Measurements from ENCODE around the gene SHOX. TPM values are rescaled to one million over a fixed set of nuclear protein-coding genes. Genes with fewer than 3 reads are reported as not detected.

The SHOX gene
- total and polyA plus RNA-seq, 10 of the 15 experiments (the other 5 are each of a cell fraction or from before 2014, with no cell fraction given): 0.42 TPM; not detected in 9

DNA sequence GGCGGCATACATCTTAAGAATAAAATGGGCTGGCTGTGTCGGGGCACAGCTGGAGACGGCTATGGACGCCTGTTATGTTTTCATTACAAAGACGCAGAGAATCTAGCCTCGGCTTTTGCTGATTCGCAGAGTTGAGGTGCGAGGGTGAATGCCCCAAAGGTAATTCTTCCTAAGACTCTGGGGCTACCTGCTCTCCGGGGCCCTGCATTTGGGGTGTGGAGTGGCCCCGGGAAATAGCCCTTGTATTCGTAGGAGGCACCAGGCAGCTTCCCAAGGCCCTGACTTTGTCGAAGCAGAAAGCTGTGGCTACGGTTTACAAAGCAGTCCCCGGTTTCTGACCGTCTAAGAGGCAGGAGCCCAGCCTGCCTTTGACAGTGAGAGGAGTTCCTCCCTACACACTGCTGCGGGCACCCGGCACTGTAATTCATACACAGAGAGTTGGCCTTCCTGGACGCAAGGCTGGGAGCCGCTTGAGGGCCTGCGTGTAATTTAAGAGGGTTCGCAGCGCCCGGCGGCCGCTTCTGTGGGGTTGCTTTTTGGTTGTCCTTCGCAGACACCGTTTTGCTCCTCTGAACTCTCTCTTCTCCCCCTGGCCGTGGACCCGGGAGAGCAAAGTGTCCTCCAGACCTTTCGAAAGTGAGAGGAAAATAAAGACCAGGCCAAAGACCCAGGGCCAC lies 1.9 kb downstream of the SHOX start:
- ChIA-PET POLR2A (no interaction called here), RAD21 (ENCODE audit: unreplicated experiment) (no interaction called here), SMC1A (ENCODE audit: uncharacterized antibody, unreplicated experiment) (no interaction called here), CTCF (no interaction called here)
- Histone ChIP-seq H3K27ac (ENCODE audit: control insufficient read depth, insufficient read depth) (no peak overlapping the region), H3K79me2 (ENCODE audit: control insufficient read depth, insufficient read depth, low read length) (no peaks in the 10 kb centered on the region), H3K36me3 (ENCODE audit: control insufficient read depth in 2 of 2, insufficient read depth in 2 of 2, low read length in 1 of 2) (no peaks in the 10 kb centered on the region), H4K20me1 (ENCODE audit: control insufficient read depth, insufficient read depth) (no peaks in the 10 kb centered on the region), H3K4me2 (ENCODE audit: control insufficient read depth, insufficient read depth) (no peak overlapping the region), H3K4me3 (no peak overlapping the region), H3K9me3 (replicated peaks; ENCODE audit: control insufficient read depth, insufficient read depth, low read length) (no peaks in the 10 kb centered on the region; the same call in 2 of the 3 replicates), H3K4me1 (ENCODE audit: control insufficient read depth, insufficient read depth, low read length) (no peaks in the 10 kb centered on the region), H2AFZ (ENCODE audit: control insufficient read depth, low read depth, low read length) (no peak overlapping the region), H3K9ac (ENCODE audit: control insufficient read depth, insufficient read depth, low read length) (no peak overlapping the region), H3K27me3 (replicated peaks in 1 of 2; ENCODE audit: control insufficient read depth in 2 of 2, insufficient read depth in 2 of 2, low read length in 1 of 2) (no peaks in the 10 kb centered on the region)
- no TSS peak for BruUV-seq (replicated peaks)
- FAIRE-seq (no peak), ATAC-seq (no peak), DNase-seq (ENCODE audit: low read depth, low spot score) (no peak)
- intact Hi-C loops (cut with micrococcal nuclease; ENCODE audit: unreplicated experiment): no loop called here
- in situ Hi-C loops (cut with MboI): no loop called here
- WGBS (ENCODE audit: insufficient coverage, insufficient replicate concordance, low lambda C conversion rate, missing lambda C conversion rate): 32% methylated on average over 29 of the region's 30 CpGs
- TF ChIP-seq IKZF2 (IDR thresholded peaks at IDR 0.05) (no peak), SUZ12 (IDR thresholded peaks at IDR 0.05; ENCODE audit: unreplicated experiment) (no peak), HDGF (IDR thresholded peaks at IDR 0.05) (no peak), TBL1XR1 (IDR thresholded peaks at IDR 0.05; ENCODE audit: low read depth, low read length) (no peak), RAD51 (IDR thresholded peaks at IDR 0.05) (no peak), FOXK2 (IDR thresholded peaks at IDR 0.05) (no peak), SMC3 (IDR thresholded peaks at IDR 0.05; ENCODE audit: borderline replicate concordance, low read length) (no peak), SIN3A (IDR thresholded peaks at IDR 0.05; ENCODE audit: low read depth, low read length) (no peak)

Measured in GM12878 (cell line).